ENCODE results near the gene AKIRIN1.

The AKIRIN1 gene

DNA sequence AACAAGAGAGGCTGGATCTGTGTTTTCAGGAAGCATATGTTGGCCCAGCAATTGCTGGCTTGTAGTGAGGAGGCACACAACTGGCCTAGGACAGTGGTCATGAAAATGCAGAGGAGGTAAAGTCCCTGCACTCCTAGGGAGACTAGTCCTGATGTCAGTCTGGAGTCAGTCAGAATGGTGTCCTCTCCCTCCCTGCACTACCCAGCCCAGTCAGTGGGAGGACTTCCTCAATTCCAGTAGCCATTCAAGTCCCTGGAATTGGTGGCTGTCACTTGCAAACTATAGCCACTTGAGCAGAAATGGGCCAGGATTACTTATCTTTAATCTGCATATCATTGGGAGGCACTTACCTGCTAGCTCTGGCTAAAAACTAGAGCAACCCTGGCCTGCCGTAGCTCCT, 53.7 kb downstream of the AKIRIN1 start:
- Histone ChIP-seq H2AFZ (ENCODE audit: low read length) (no peak overlapping the region), H3K9me2 (ENCODE audit: low read depth, low read length) (no peaks in the 10 kb centered on the region), H3K79me2 (ENCODE audit: insufficient read depth, low read length) (no peaks in the 10 kb centered on the region), H3K4me3 (ENCODE audit: low read depth, low read length, poor library complexity, severe bottlenecking) (no peak overlapping the region), H3K27me3 (ENCODE audit: insufficient read depth, low read length) (no peaks in the 10 kb centered on the region), H3K4me2 (ENCODE audit: low read length) (no peak overlapping the region), H3K9ac (ENCODE audit: low read length) (no peak overlapping the region), H3K4me1 (ENCODE audit: insufficient read depth, low read length, severe bottlenecking) (no peaks in the 10 kb centered on the region), H3F3A (ENCODE audit: insufficient read depth, low read length) (no peaks in the 10 kb centered on the region), H3K36me3 (ENCODE audit: insufficient read depth, low read length) (peaks cover 14% of the 10 kb centered on the region; the same call in 1 of the 2 replicates), H3K27ac (ENCODE audit: low read depth, low read length, poor library complexity, severe bottlenecking) (no peak overlapping the region), H4K20me1 (ENCODE audit: insufficient read depth, low read length) (no peaks in the 10 kb centered on the region), H3K9me3 (ENCODE audit: low read length) (no peaks in the 10 kb centered on the region)
- TF ChIP-seq EZH2 (IDR thresholded peaks at IDR 0.05; ENCODE audit: borderline replicate concordance, low read length), result no peak
- TF ChIP-seq, protein P1, sequence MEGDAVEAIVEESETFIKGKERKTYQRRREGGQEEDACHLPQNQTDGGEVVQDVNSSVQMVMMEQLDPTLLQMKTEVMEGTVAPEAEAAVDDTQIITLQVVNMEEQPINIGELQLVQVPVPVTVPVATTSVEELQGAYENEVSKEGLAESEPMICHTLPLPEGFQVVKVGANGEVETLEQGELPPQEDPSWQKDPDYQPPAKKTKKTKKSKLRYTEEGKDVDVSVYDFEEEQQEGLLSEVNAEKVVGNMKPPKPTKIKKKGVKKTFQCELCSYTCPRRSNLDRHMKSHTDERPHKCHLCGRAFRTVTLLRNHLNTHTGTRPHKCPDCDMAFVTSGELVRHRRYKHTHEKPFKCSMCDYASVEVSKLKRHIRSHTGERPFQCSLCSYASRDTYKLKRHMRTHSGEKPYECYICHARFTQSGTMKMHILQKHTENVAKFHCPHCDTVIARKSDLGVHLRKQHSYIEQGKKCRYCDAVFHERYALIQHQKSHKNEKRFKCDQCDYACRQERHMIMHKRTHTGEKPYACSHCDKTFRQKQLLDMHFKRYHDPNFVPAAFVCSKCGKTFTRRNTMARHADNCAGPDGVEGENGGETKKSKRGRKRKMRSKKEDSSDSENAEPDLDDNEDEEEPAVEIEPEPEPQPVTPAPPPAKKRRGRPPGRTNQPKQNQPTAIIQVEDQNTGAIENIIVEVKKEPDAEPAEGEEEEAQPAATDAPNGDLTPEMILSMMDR (IDR thresholded peaks at IDR 0.05; ENCODE audit: low read length), result no peak

DNA sequence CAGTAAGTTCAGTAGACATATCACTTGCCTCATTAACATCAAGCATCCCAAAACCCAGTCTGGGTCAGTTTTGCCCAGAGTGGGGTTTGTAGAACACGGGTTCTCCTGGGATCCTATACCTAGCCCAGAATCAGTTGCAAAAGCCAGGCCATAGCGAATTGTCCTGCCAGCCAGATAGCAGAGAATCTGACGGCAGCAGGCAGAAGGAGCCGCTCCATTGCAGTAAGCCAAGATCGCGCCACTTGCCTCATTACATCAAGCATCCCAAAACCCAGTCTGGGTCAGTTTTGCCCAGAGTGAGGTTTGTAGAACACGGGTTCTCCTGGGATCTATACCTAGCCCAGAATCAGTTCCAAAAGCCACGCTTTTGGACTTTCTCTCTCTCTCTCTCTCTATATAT, 54.2 kb downstream of the AKIRIN1 start:
- H3K79me2 ChIP-seq (ENCODE audit: insufficient read depth, low read length), result no peaks in the 10 kb centered on the region
- no peaks in the 10 kb centered on the region for H3K27me3 ChIP-seq (ENCODE audit: insufficient read depth, low read length)
- H3K9me3 ChIP-seq (ENCODE audit: low read length), result no peaks in the 10 kb centered on the region
- no peaks in the 10 kb centered on the region for H3K4me1 ChIP-seq (ENCODE audit: insufficient read depth, low read length, severe bottlenecking)
- no peaks in the 10 kb centered on the region for H3F3A ChIP-seq (ENCODE audit: insufficient read depth, low read length)
- no peak overlapping the region for H3K27ac ChIP-seq (ENCODE audit: low read depth, low read length, poor library complexity, severe bottlenecking)
- TF ChIP-seq, protein P1 (IDR thresholded peaks at IDR 0.05; ENCODE audit: low read length), result no peak
- no peak for TF ChIP-seq EZH2 (IDR thresholded peaks at IDR 0.05; ENCODE audit: borderline replicate concordance, low read length)
- H4K20me1 ChIP-seq (ENCODE audit: insufficient read depth, low read length), result no peaks in the 10 kb centered on the region
- H2AFZ ChIP-seq (ENCODE audit: low read length), result no peak overlapping the region
- no peak overlapping the region for H3K9ac ChIP-seq (ENCODE audit: low read length)
- H3K36me3 ChIP-seq (ENCODE audit: insufficient read depth, low read length), result peaks cover 14% of the 10 kb centered on the region
- no peaks in the 10 kb centered on the region for H3K9me2 ChIP-seq (ENCODE audit: low read depth, low read length)
- H3K4me3 ChIP-seq (ENCODE audit: low read depth, low read length, poor library complexity, severe bottlenecking), result no peak overlapping the region
- H3K4me2 ChIP-seq (ENCODE audit: low read length), result no peak overlapping the region

DNA sequence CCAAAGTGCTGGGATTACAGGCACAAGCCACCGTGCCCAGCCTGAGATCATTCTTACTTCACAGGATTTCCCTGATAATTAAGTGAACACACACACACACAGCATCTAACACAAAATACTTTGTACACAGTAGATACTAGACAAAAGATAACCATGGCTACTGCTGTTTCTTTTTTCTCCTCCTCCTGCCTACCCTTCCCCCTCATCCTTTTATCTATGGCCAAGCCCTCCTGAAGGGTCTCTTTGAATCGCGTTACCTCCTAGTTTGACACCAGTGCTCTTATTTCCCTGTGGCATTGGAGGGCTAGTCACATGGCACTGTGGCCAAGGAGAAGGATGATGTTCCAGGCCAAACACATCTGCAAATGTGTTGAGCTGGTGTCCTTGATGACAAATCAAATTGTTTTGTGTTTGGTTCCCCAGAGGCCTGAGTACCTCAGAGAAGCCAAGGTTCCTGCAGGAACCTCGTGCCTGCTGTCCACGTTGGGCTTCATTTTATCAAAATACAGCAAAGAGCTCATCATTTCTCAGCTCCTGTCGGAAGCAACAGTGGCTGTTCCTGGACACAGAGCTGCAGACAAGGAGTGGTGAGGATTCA, 55.6 kb downstream of the AKIRIN1 start:
- Histone ChIP-seq H3K9ac (ENCODE audit: low read length) (no peak overlapping the region), H3K9me2 (ENCODE audit: low read depth, low read length) (no peaks in the 10 kb centered on the region)
- TF ChIP-seq, protein P1 (IDR thresholded peaks at IDR 0.05; ENCODE audit: low read length), result no peak
- TF ChIP-seq EZH2 (IDR thresholded peaks at IDR 0.05; ENCODE audit: borderline replicate concordance, low read length), result no peak

More for the DNA sequence above, 55.6 kb downstream of the AKIRIN1 start:
- no peak overlapping the region for H3K27ac ChIP-seq (ENCODE audit: low read depth, low read length, poor library complexity, severe bottlenecking)
- H3F3A ChIP-seq (ENCODE audit: insufficient read depth, low read length), result no peaks in the 10 kb centered on the region
- H2AFZ ChIP-seq (ENCODE audit: low read length), result no peak overlapping the region
- no peaks in the 10 kb centered on the region for H3K79me2 ChIP-seq (ENCODE audit: insufficient read depth, low read length)
- H3K9me3 ChIP-seq (ENCODE audit: low read length), result no peaks in the 10 kb centered on the region
- H3K36me3 ChIP-seq (ENCODE audit: insufficient read depth, low read length), result peaks cover 9% of the 10 kb centered on the region
- H3K4me3 ChIP-seq (ENCODE audit: low read depth, low read length, poor library complexity, severe bottlenecking), result no peak overlapping the region
- H3K27me3 ChIP-seq (ENCODE audit: insufficient read depth, low read length), result no peaks in the 10 kb centered on the region
- no peak overlapping the region for H3K4me2 ChIP-seq (ENCODE audit: low read length)
- no peaks in the 10 kb centered on the region for H4K20me1 ChIP-seq (ENCODE audit: insufficient read depth, low read length)
- no peaks in the 10 kb centered on the region for H3K4me1 ChIP-seq (ENCODE audit: insufficient read depth, low read length, severe bottlenecking)

All from OCI-LY1 (cell line).